WI38 (cell line): ENCODE results near the gene SUGCT.

Experiments
- H3K4me3 ChIP-seq: 2 replicates; pipeline ENCODE4 v1.5.1; 2011; ENCODE audit warnings: low read depth, mild to moderate bottlenecking, control low read depth, low read length
- TF ChIP-seq, protein P1 (sequence below): IDR thresholded peaks from 2 replicates; pipeline ENCODE4 v1.5.1; 2012; ENCODE audit warnings: low read depth, mild to moderate bottlenecking, control low read depth, low read length

The SUGCT gene

DNA sequence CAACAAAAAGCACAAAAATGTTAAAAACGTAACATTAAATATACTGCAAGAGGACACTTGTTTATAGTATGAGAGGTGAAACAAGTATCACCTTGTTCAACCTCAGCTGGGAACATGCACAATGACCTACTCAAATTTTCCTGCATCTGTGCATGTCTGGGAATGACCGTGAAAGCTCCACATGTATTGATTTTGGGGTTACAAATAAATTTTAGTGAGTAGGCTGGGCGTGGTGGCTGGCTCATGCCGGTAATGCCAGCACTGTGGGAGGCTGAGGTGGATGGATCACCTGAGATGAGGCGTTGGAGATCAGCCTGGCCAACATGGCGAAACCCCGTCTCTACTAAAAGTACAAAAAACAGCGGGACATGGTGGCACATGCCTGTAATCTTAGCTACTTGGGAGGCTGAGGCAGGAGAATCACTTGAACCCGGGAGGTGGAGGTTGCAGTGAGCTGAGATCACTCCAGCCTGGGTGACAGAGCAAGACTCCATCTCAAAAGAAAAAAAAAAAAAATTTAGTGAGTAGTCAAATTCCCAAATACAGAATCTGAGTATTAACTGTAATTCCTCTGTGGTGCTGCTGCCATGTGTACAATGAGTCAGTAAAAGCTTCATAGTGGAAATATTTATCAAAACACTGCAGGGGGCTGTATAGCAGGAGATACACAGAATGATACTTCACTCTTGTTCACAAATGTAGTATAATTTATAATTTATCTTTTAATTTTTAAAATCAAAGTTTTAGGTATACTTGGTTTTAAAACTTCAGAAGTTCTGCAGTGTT, 41.1 kb downstream of the SUGCT start:
- TF ChIP-seq, protein P1, sequence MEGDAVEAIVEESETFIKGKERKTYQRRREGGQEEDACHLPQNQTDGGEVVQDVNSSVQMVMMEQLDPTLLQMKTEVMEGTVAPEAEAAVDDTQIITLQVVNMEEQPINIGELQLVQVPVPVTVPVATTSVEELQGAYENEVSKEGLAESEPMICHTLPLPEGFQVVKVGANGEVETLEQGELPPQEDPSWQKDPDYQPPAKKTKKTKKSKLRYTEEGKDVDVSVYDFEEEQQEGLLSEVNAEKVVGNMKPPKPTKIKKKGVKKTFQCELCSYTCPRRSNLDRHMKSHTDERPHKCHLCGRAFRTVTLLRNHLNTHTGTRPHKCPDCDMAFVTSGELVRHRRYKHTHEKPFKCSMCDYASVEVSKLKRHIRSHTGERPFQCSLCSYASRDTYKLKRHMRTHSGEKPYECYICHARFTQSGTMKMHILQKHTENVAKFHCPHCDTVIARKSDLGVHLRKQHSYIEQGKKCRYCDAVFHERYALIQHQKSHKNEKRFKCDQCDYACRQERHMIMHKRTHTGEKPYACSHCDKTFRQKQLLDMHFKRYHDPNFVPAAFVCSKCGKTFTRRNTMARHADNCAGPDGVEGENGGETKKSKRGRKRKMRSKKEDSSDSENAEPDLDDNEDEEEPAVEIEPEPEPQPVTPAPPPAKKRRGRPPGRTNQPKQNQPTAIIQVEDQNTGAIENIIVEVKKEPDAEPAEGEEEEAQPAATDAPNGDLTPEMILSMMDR, result no peak
- no peak overlapping the region for H3K4me3 ChIP-seq

DNA sequence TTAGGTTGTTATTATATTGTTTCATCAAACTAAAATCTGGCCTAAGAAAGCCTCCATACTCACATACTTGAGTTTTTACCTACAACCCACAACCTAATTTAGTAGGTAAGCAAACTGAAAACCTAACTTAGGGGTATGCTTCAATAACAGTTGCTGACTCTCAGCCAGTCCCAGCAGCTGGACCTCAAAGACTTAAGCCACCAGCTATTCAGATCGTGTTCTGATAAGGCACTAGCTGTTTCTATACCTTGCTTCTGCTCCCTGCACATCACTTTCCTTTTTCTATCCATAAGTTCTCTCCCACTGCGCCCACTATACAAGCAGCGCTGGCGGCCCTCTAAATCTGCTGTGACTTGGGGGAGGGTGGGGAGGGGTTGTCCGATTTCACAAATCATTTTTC, 42.3 kb downstream of the SUGCT start:
- H3K4me3 ChIP-seq, result no peak overlapping the region
- TF ChIP-seq, protein P1, result no peak

DNA sequence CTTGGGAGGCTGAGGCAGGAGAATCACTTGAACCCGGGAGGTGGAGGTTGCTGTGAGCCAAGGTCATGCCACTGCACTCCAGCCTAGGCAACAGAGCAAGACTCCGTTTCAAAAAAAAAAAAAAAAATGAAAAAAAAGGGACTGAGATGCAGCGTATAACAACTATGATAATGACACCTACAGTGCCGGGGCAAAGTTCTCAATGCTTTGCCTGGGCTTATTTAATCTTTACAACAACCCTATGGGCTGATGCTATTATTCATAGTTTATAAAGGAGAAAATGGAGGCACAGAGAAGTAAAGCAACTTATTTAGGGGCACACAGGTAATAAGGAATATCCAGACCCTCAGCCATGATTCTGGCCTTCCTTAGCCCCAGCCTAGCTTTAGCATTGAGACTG, 47.6 kb downstream of the SUGCT start:
- no peak overlapping the region for H3K4me3 ChIP-seq
- TF ChIP-seq, protein P1, result no peak

DNA sequence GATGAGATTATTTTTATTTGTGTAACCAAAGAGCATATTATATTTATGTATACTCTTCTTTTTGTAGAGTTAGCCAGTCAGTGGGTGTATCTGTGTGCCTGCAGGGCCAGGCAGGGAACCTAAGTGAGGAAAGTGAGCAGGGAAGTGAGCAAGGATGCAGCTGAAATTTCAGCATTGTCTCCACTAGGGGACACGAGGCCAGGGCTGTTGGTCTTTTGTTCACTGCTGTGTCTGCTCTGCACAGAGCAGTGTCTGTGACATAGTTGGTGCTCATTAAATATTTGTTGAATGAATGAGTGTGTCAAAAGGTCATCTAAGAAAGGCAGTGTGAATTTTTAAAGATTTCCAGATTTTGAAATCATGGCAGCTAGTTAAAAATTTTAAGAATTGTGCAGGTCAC, 51.8 kb downstream of the SUGCT start:
- TF ChIP-seq, protein P1, result peak; percentile 14; the same call in 1 of the 2 replicates
- no peak overlapping the region for H3K4me3 ChIP-seq

DNA sequence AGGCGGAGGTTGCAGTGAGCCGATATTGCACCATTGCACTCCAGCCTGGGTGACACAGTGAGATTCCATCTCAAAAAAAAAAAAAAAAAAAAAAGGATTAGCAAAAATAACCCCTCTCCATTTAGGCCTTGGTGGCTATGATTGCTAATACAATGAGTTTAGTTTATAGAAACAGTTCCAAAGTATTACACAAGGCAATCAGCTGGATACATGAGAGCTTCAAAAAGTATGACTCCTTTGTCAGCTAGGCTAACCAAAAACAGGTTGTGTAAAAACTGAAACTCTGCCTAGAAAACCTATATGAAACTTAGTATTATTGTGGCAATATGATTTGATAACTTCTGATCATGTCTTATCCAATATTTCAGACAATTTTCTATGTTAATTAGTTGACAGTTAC, 57.2 kb downstream of the SUGCT start:
- TF ChIP-seq, protein P1, result no peak
- no peak overlapping the region for H3K4me3 ChIP-seq

DNA sequence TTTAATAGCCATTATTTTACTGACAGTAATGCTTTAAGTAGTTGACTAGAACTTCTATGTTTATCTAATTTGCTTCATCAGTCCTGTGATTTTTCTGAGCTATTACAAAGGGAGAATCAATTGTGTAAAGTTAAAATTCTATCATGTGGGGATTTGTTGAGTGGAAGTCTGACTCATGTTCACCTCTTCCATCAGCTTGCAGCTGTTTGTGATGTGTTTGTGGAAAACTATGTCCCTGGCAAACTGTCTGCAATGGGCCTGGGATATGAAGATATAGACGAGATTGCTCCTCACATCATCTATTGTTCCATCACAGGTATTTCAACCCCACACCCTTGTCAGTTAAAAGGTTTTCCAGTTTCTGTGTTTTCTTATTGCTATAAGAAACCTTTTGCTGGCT, 59.9 kb downstream of the SUGCT start:
- TF ChIP-seq, protein P1, result no peak

DNA sequence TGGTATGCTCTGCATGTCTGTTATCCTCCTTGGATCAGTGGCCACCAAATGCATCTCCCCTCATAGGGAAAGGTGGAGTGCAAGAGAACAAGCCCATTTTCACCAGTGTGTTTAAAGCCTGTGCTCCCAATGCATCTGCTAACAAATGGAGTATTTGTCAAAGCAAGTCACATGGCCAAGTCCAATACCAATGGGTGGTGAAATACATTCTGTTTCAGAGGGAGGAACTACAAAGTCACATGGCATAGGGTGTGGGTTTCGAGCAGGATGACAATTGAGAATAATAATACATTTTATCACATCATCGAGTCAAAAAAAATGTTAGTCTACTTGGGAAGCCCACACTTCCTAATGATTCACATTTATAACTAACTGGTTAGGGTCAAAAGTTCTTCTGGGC, 62.7 kb downstream of the SUGCT start:
- no peak overlapping the region for H3K4me3 ChIP-seq
- TF ChIP-seq, protein P1, result no peak

More for the DNA sequence above, 59.9 kb downstream of the SUGCT start:
- H3K4me3 ChIP-seq, result no peak overlapping the region
